A549 treated with AZD9567 at 1 μM for 4 hours (cell line): ENCODE measurements around the gene SMIM31. TPM values are rescaled to one million over a fixed set of nuclear protein-coding genes. Genes with fewer than 3 reads are reported as not detected.

Source experiments
- total RNA-seq: library from RNA; stranded (reverse); fragments of 200-300 nt; extraction: Qiagen RNA extraction; gene quantifications from 5 replicates; pipeline ENCODE4 v1.2.3, GENCODE V29; 2022; ENCODE audit not compliant: insufficient read depth

SMIM31 gene
- total RNA-seq = 0.02 to 0.08 TPM (median 0.05 TPM) in 4 of 5 replicates, not detected in the other

GRCh38 chr4:164753873-164754488, at the start of gene SMIM31:
SMIM31 (plus strand) TSS chr4:164754131; CDS start chr4:164770444, 16,313 bp downstream.

Other genes with a start within 250 kb of the SMIM31 start
- not detected in 5 replicates for gene APELA, start 123.0 kb downstream of the SMIM31 start, total RNA-seq
- gene TRIM61, start 223.5 kb downstream of the SMIM31 start, total RNA-seq = not detected in 5 replicates